NCI-H1436 (cell line): ENCODE data around the gene SCUBE2.

Experiments
- DNase-seq: peaks from one replicate; lab custom pipeline; 2025; lab: John Stamatoyannopoulos, UW

Gene SCUBE2

DNA sequence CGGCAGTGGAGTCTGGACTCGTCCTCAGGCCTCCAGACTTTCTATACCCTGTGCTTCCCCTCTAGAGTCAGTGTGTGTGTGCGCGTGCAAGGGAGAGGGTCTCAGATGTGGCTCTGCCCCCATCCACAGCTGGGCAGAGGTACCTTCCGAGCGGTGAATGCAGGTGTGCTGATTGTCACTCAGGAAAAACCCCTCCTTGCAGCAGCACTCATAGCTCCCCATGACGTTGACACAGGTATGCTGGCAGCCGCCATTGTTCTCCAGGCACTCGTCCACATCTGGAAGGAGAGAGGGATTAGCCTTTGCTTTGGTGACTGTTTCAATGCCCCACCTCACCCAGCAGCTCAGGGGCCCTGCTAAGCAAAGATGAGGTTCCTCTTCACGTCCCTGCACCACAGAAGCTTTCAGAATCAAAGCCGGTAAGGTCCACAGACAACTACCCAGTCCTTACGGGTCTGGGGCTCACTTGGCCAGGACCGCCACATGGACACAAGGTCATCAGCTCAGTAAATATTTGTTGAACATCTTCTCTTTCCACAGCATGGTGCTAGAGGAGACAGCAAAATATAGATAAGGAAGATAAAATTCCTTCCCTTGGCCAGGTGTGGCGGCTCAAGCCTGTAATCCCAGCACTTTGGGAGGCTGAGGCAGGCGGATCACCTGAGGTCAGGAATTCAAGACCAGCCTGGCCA lies 16.9 kb downstream of the SCUBE2 start:
- no peak for DNase-seq

DNA sequence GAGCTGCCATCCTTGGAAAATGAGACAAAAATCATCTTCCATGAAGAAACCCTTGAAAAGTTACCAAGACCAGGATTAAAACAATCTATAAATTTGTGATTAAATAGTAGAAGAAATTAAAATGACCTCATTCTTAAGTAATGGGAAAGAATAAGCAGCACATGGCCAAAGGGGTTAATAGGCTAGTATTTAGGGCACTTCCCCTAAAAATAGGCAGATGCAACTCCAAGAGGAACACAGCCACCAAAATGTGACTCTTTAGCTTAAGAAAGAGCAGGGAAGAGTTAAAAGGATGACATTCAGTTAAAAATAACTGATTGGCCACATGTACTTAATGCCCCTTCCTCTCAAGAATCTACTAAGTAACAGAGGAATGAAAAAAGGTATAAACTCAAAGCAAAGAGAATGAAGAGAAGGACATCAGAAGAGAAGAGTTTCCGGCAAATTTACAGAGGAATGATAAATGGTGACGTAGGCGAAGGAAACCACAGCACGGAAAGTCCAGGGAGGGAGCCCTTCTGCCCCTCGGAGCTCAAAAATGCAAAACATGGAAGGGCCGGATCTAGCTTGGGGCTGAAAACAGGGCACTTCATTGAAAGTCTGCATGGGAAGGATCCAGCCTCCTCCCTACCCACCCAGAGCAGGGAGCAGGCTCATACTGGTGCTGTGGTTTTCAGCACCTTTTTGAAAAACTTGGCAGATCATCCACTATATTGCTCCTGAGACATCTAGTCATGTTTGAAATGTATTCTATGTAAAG lies 17.8 kb downstream of the SCUBE2 start:
- DNase-seq: no peak

DNA sequence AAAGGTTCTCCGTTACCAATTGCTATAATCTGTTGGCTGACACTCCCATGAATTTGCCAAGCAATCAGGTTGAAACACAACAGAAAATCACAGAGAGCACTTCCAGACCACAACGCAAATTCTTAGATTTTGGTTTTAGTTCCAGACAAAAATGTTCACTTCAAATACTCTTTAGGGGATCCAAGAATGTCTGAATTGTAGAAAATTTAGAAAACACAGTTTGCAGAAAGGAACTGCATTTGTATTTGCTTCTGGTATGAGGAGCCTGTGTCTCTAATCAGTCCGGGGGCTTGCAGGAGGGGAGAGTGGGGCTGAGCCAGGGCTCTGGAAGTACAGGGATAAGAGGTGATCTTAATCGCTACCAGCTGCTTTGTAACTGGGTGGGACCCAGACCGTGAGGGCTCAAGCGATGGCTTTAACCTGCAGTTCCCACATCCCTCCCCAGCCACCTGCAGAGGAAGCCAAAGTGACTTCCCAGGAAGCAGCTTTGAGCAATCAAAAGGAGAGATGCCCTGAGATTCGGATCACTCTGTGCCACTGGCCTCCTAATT lies 18.7 kb downstream of the SCUBE2 start:
- DNase-seq: no peak

DNA sequence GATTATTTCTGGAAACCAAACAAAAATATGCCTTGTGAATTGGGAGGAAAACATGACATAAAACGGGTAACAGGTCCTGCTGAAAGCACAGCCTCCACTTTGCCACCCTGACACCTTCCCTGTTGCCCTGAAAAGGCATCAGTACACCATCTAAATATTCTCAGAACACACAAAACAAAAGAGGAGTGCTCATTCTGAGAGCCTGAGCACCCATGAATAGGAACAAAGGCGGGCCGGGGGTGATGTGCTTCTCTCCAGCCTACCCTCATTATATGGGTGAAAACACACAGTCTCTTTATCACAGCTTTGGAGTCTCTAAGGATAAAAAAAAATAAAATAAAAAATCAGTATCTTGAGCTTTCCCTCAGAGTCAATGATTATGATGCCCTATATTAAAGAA lies 19.7 kb downstream of the SCUBE2 start:
- no peak for DNase-seq

DNA sequence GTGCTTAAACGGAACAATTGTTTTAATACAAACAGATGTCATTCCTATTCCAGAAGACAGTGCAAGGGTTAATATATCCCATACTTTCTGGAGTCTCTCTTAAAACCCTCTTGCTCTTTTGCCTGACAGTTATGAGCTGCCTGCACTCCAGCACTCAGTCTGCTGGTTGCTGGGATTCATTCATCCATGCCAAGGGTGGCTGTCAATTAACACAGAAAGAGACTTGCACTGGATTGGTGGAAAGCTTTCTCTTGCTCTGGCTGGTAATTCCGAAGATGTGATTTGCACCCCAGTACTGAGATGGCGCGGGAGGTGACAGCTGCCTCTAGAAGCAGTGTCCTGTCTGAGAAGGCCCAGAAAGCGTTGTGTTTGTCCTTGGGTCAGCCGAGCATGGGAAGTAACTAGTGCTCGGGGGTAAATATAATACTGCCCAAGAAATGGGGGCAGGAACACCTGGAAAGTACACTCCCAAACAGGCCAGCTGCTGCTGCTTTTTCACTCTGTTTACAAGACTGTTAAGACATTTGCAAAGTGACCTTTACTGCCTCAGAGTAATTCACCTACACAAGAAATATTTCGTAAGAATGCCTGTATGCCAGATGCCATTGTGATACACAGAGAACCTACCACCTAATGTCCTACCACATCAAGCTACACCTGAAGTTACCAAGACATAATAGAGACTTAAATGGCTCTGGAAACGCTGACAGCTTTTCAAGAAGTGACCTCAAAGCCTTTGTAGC lies 20.5 kb downstream of the SCUBE2 start:
- no peak for DNase-seq

DNA sequence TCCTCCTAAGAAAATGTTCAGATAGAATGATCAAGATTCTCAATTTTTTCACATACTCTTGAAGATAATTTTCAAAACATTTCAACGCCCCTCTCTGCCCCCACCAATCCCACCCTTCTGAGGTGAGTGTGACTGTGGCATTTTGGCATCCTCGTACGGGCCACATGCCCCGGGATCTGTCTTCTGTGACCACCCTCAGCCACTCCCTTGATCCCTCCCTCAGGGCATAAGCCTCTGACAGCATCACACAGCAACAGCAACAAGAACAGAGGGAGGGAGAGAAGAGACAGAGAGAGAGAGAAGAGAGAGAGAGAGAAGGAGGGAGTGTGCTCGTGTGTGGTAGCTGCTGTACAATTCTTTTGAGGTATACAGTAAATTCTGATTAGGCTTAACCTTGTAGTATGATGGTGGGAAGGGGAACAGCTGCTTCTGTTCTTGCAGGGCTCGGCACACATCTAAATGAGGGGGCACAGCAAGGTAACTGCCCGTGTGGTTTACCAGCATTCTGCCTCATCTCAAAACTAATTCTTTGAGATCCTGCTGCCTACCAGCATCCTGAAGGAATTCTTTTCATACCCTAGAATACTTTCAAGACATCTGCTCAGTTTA lies 21.4 kb downstream of the SCUBE2 start:
- DNase-seq: no peak

DNA sequence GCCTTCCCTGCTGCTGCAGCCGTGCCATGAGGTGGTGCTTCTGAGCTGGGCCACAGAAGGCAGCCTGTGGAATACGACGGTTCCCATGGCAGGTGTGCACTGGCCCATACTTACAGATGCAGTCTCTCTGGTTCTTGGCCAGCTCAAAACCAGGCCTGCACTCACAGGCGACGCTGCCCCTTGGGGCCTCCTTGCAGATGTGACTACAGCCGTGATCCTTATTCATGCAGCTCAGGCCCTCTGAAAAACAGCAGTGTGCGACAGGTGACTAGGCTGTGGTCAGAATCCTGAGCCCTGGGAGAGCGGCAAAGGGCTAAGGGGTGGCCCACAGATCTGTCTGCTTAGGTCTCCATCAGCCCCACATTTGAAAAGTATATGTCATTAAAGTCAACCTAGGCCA lies 22.1 kb downstream of the SCUBE2 start:
- DNase-seq: no peak

DNA sequence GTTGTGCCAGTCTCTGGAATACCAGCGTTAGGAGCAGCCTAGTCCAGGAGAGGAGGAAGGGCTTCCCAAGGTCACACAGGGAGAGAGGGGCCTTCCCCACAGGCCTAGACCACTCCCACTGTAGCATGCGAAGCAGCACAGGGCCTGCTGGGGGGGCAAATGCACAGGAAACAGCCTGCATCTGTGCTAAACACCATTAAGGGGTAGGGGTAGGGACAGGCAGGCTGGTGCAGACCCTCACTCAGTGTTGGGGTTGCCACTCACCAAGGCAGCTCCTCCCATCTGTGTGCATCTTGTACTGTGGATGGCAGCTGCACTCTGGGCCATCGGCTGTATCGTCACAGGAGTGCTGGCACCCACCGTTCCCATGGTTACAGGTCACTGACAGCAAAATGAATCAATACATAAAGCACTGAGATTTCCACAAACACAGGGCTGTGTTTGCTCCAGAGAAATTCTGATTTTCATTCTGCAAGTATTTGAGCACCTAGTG lies 24.9 kb downstream of the SCUBE2 start:
- DNase-seq: no peak

DNA sequence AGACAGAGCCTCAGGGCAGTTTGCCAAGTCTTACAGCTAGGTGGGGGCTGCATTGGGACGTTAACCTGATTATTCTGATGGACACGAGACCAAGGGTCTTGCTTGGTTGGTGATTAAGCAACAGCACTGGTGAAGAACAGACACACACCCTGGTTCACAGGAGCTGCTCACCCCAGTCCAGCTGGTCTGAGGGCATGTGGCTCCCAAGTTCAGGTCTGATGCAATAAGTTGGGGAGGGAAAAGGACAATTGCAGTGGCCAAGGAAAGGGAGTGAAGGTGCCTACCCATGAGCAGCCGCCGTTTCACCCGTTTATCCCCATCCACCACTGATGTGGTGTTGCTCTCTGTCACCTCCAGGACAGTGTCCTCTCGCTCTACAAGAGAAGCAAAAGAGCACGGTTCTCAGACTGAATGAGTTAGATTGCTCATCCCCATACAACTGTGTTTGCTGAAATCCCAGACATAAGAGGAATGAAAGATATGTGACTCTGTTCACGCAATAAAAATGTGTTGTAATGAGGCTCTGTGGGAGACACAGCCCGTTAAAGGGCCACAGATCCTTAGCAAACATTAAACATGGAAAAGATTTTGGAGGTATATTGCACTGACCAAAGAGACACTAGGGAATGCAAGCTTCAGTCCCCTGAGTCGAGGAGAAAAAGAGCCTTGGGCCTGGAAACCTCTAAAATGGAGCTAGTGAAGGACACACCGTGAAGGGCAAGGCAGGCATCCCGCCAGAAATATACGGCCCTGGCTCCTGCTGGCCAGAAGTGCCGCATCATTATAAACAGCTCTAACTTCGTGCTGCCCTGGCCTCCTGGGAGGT lies 25.6 kb downstream of the SCUBE2 start:
- no peak for DNase-seq

DNA sequence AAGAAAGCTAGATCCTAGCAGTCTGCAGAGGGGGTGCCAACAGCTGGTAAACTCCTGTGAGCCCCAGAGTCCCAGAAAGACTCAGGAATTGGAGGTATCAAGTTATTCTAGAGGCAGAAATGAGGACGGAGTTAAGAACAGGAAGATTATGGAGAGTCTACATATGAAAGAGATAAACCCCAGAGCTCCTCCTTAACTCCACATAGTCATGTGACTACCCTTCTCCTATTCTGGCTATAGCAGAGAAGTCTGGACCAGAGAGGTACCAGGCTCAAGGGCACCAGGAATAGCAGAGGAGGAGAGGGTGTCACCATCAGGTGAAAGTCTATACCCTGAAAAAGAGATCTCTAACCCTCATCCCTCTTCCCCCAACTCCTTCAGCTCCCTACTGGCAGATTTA lies 29.6 kb downstream of the SCUBE2 start:
- no peak for DNase-seq

DNA sequence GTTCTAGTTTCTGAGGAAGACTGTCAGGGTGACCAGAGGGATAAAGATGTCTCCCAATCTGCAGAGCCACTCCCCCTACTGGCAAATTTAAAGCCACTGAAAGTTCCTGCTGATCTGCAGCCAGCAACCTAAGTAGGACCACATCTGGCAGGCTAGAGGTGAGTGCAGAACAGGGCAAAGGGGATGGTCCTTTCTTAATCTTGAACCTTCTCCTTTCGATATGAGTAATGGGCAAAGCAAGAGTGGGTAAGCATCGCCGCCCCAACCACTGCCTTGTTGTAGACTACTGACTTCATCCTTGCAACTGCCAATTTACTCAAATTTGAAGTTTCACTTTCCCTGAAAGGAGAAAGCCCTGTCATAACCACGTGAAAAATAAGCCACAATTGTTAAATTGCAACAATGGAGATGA lies 30.7 kb downstream of the SCUBE2 start:
- no peak for DNase-seq

DNA sequence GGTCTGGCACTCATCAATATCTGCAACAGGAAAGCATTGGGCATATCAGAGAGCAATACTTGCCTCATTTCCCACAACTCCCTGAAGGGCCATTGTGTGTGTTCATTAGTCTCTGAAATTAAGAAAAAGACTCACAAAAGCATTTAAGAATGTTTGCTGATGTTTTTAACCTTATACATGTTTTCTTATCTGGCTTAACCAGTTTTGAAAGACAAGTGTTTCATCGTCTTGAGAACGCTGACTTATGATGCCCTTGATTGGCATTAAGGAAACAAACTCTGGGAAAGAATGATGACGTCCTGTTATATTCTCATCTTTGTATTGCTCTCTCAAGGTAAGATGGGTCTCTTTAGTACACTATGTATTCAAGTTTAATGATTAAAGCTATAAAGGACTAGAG lies 32.0 kb downstream of the SCUBE2 start:
- no peak for DNase-seq

DNA sequence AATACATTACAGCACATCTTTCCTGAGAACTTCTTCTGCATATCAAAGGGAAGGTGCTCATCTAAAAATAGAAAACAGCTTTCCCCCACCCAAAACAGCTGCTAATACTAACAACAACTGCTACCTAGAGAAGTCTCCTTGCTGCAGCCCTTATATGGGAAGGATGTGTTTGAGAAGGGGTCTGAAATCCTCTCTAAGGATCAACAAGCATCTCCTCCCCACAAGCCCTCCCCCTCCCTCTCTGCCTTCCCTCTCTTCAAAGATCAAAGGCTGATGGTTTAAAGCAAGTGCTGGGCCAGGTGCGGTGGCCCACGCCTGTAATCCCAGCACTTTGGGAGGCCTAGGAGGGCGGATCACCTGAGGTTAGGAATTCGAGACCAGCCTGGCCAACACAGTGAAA lies 33.5 kb downstream of the SCUBE2 start:
- DNase-seq: no peak

DNA sequence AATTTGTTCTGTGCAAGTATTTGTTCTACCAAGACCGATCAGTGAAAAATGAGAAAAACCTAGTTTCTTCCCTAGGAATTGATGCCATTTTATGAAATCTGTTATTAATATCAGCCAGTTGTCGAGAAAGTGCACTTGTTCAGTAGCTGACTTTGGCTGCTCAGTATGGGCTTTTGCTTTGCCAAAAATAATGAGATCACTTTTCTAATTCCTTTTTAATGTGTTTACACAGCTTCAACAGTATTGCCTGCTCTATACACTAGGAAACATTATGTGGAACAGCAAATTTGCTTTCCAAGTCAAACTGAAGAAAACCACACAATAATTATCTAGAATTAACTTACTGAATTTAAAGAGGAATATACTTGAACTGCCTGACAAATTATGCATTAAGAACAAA lies 34.4 kb downstream of the SCUBE2 start:
- DNase-seq: no peak

DNA sequence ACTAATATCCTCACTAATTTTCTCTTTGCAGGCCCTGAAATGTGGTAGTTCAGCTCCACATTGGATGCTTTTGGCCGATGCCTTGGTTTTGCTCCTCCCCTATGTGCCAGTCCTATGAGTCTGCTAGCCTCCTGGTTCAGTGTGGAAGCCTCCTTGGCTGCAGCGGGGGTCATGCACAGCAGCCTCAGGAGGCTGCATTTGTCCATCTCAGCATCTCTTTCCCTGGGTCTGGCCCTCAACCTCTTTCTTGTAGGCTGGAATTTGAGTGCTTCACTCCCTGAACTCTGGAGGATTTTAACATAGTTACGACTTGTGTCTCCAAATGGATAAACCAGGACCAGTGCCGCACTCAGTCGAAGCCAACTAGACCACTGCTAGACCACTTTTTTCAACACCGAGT lies 34.9 kb downstream of the SCUBE2 start:
- no peak for DNase-seq

DNA sequence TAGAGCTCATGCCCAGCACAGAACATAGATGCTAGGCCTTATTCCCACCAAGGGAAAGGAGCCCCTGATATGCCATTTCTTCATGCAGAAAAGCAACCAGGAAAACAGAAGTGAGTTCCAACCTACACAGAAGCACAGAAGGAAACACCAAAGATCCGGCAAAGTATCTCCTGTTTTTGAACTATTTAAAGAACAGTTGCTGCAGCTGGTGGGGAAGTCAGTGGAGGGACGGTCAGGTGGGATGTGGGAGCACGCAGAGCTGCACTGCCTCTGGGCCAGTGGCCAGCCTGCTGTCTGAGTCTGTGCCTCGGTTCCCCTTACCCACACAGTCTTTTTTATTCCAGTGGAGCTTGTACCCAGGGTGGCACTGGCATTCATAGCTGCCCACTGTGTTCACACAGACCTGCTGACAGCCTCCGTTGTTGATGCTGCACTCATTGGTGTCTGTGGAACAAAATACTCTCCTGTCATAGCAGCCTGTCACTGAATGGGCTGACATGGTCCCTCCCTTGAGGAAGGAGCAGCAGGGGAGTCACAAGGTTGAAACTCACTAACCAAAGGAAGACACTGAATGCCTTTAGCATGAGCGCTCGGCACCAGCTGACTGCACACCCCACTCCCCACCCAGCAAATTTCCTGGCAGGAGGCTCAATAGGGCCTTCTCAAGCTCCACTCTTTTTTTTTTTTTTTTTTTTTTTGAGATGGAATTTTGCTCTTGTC lies 37.9 kb downstream of the SCUBE2 start:
- no peak for DNase-seq

DNA sequence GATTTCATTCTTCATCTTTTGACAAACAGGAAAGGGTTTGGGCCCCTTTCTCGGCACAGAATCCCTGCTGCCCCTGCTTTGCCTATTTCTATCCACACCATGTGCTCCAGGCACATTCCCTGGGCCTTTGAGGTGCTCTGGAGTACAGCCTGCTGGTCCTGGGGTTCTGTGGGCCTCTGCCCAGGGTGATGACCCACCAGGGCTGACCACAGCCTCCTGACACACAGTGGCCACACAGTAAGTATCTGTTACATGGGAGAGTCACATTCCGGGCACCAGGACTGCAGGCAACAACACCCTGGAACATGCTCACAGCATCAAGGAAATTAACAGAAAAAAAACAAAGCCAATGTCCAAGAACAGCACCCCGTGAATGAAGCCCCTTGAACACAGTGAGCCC lies 39.1 kb downstream of the SCUBE2 start:
- no peak for DNase-seq

DNA sequence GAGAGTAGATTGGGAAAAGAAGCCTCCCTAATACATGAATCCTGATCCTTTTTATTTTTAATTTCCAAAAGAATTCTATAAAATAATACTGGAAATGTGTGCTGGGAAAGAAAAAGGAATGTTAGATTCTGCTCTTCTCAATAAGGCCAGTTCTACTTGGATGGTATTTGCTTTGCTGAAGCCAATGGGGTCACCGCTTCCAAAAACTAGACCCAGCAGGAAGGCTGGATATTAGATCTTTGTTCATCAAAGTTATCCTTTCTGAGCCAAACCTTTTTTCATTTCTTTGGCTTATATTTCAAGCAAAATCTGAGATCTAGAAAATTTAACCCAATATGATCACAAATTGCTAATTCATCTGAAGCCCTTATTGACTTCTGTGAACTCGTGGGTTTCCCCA lies 41.4 kb downstream of the SCUBE2 start:
- DNase-seq: no peak

DNA sequence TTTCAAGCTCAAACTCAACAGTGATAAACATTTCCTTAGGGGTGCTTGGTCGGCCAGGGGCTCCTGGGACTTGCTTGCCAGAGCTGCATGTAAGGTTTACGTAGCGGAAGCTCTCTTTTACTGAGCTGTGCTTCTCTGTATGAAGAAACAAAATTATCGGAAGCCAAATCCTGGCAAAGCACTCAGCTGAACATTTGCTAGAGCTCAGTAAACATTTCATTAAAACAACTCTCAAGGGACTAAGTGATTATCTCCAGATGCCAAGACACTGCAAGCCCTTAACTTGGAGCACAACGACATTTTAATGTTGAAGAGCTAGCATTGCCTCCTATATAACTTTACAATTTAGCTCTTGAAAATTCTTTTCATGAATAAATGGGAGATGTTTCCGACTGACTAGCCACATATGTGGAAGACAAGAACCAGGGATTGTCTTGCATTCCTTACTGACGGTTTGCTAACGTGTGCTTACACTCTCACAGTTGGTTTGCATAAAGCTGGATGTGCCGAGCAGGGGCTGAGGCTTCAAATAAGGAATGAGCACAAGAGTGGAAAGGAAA lies 43.4 kb downstream of the SCUBE2 start:
- DNase-seq: peak; percentile 33

DNA sequence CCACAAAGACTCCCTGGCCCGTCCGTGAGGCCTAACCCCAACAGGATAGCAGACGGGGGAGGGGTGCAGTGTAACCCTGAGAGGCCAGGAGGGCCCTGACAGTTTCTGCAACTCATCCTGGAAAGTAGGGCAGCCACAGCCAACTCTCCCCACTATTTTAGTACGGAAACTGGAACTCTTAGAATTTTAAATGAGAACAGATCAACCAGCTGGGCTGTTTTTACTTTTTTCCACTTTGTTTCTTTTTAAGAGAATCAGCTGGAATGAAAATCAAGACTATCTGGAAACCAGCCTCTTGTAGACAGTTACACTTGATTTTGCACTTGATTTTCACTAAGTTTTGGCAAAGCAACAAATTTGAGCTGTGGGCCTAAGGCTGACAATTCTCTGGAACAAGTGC lies 44.9 kb downstream of the SCUBE2 start:
- no peak for DNase-seq
